Astrocyte (in vitro differentiated cells and primary cell): Measurements from ENCODE around the gene CSNK1A1L. TPM values are rescaled to one million over a fixed set of nuclear protein-coding genes. Genes with fewer than 3 reads are reported as not detected.

Experiments
- DNase-seq: peaks from one replicate; pipeline ENCODE4 v3.0.0-alpha.2; 2010; ENCODE audit warnings: low read depth
- FAIRE-seq: peaks from 2 replicates; lab custom pipeline; 2011; peaks lifted over from hg19 to GRCh38; lab: Jason Lieb, UNC
- H2AFZ ChIP-seq: 2 replicates; pipeline ENCODE4 v1.6.0; 2012; ENCODE audit warnings: low read depth, low read length, inconsistent platforms
- H3K27ac ChIP-seq: 2 replicates; pipeline ENCODE4 v1.5.1; 2011; ENCODE audit warnings: low read depth, low read length, inconsistent platforms
- H3K27me3 ChIP-seq: 2 replicates; pipeline ENCODE4 v1.6.0; 2011; ENCODE audit warnings: low read length, inconsistent platforms; ENCODE audit not compliant: insufficient read depth
- H3K36me3 ChIP-seq: 2 replicates; pipeline ENCODE4 v1.5.1; 2011; ENCODE audit warnings: low read length, inconsistent platforms; ENCODE audit not compliant: insufficient read depth
- H3K4me1 ChIP-seq: 2 replicates; pipeline ENCODE4 v1.5.1; 2011; ENCODE audit warnings: low read length, inconsistent platforms; ENCODE audit not compliant: insufficient read depth
- H3K4me2 ChIP-seq: 2 replicates; pipeline ENCODE4 v1.6.0; 2012; ENCODE audit warnings: low read length, inconsistent platforms
- H3K4me3 ChIP-seq: 2 replicates; pipeline ENCODE4 v1.5.1; 2011; ENCODE audit warnings: low read depth, mild to moderate bottlenecking, low read length, inconsistent platforms; ENCODE audit not compliant: insufficient read depth
- H3K79me2 ChIP-seq: 2 replicates; pipeline ENCODE4 v1.6.0; 2012; ENCODE audit warnings: mild to moderate bottlenecking, low read length, inconsistent platforms; ENCODE audit not compliant: insufficient read depth
- H3K9ac ChIP-seq: 2 replicates; pipeline ENCODE4 v1.6.0; 2012; ENCODE audit warnings: mild to moderate bottlenecking, low read length, inconsistent platforms
- H3K9me3 ChIP-seq: 2 replicates; pipeline ENCODE4 v1.5.1; 2012; ENCODE audit warnings: low read depth, mild to moderate bottlenecking, low read length, inconsistent platforms; ENCODE audit not compliant: insufficient read depth
- H4K20me1 ChIP-seq: 2 replicates; pipeline ENCODE4 v1.6.0; 2012; ENCODE audit warnings: low read length, inconsistent platforms; ENCODE audit not compliant: insufficient read depth
- H3K27ac Mint-ChIP-seq: one replicate; pipeline ENCODE4 v1.8.0; 2021; ENCODE audit warnings: mild to moderate bottlenecking, mixed read lengths; ENCODE audit not compliant: unreplicated experiment
- H3K27me3 Mint-ChIP-seq: one replicate; pipeline ENCODE4 v1.8.0; 2021; ENCODE audit warnings: low read depth, mixed read lengths; ENCODE audit not compliant: unreplicated experiment
- H3K36me3 Mint-ChIP-seq: one replicate; pipeline ENCODE4 v1.8.0; 2021; ENCODE audit warnings: low read depth, mixed read lengths; ENCODE audit not compliant: unreplicated experiment
- H3K4me1 Mint-ChIP-seq: one replicate; pipeline ENCODE4 v1.8.0; 2021; ENCODE audit warnings: low read depth, mixed read lengths; ENCODE audit not compliant: unreplicated experiment
- H3K4me3 Mint-ChIP-seq: one replicate; pipeline ENCODE4 v1.8.0; 2021; ENCODE audit warnings: mild to moderate bottlenecking, moderate library complexity, mixed read lengths; ENCODE audit not compliant: unreplicated experiment
- H3K9me3 Mint-ChIP-seq: one replicate; pipeline ENCODE4 v1.8.0; 2021; ENCODE audit warnings: mild to moderate bottlenecking, mixed read lengths; ENCODE audit not compliant: unreplicated experiment
- EZH2 ChIP-seq: IDR thresholded peaks from 2 replicates; pipeline ENCODE4 v1.6.1; 2012; ENCODE audit warnings: mild to moderate bottlenecking, low read length, inconsistent platforms; ENCODE audit not compliant: insufficient read depth
- total RNA-seq: library from RNA; stranded (reverse); gene quantifications from 2 replicates; pipeline ENCODE4 v1.2.1, GENCODE V29; 2021
- TF ChIP-seq, protein P1 (sequence below): IDR thresholded peaks from 2 replicates; pipeline ENCODE4 v1.5.1; 2011; ENCODE audit warnings: low read depth, mild to moderate bottlenecking, inconsistent platforms, low read length, moderate library complexity; ENCODE audit not compliant: insufficient read depth

The CSNK1A1L gene
- total RNA-seq, 1 donor from 2014 or later = not detected

DNA sequence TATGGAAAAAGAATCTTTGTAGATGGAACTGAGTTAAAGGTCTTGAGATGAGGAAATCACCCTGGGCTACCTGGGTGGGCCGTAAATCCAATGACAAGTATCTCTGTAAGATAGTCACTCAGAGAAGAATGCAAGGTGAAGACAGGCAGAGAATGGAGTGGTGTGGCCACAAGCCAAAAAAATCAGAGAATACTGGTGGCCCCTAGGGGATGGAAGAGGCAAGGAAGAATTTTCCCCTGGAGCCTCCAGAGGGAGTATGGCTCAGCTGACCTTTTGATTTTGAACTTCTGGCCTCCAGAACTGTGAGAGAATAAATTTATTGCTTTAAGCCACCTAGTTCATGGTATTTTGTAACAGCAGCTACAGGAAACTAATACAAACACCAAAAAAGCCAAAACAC, 32.7 kb upstream of the CSNK1A1L start:
- no peaks in the 10 kb centered on the region for H3K36me3 ChIP-seq
- no peaks in the 10 kb centered on the region for H4K20me1 ChIP-seq
- H3K79me2 ChIP-seq = no peaks in the 10 kb centered on the region
- no peaks in the 10 kb centered on the region for H3K36me3 Mint-ChIP-seq
- H3K27ac Mint-ChIP-seq = no peak overlapping the region
- H3K27me3 Mint-ChIP-seq = no peaks in the 10 kb centered on the region
- peaks cover 3% of the 10 kb centered on the region for H3K9me3 Mint-ChIP-seq
- H3K9ac ChIP-seq = no peak overlapping the region
- H3K27ac ChIP-seq = peak overlapping the region; percentile 18
- no peak for FAIRE-seq
- no peak overlapping the region for H3K4me3 ChIP-seq
- H3K27me3 ChIP-seq = no peaks in the 10 kb centered on the region
- peaks cover 15% of the 10 kb centered on the region for H3K4me1 ChIP-seq
- no peaks in the 10 kb centered on the region for H3K9me3 ChIP-seq
- H3K4me2 ChIP-seq = no peak overlapping the region
- H3K4me1 Mint-ChIP-seq = peaks cover 29% of the 10 kb centered on the region
- no peak for DNase-seq
- no peak overlapping the region for H3K4me3 Mint-ChIP-seq
- TF ChIP-seq, protein P1, sequence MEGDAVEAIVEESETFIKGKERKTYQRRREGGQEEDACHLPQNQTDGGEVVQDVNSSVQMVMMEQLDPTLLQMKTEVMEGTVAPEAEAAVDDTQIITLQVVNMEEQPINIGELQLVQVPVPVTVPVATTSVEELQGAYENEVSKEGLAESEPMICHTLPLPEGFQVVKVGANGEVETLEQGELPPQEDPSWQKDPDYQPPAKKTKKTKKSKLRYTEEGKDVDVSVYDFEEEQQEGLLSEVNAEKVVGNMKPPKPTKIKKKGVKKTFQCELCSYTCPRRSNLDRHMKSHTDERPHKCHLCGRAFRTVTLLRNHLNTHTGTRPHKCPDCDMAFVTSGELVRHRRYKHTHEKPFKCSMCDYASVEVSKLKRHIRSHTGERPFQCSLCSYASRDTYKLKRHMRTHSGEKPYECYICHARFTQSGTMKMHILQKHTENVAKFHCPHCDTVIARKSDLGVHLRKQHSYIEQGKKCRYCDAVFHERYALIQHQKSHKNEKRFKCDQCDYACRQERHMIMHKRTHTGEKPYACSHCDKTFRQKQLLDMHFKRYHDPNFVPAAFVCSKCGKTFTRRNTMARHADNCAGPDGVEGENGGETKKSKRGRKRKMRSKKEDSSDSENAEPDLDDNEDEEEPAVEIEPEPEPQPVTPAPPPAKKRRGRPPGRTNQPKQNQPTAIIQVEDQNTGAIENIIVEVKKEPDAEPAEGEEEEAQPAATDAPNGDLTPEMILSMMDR = no peak
- TF ChIP-seq EZH2 = no peak
- no peak overlapping the region for H2AFZ ChIP-seq

DNA sequence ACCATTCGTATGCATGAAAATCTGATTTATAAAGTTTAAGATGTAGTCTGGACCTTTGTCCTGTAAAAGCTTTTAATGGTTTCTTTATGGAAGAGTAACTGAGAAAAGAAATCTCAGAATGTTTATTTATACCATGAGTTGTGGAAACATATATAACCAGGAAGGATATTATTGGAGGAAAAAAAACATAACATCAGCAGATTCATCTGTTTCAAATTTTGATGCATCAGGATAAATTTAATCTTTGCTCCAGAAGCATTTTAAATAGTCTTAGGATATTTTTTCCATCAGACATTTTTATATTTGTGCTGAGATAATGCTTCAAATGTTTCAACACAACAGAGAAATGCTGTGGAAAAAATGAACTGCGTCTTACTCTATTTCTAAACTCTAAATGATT, 31.2 kb upstream of the CSNK1A1L start:
- DNase-seq = no peak
- H3K4me2 ChIP-seq = no peak overlapping the region
- no peak overlapping the region for H2AFZ ChIP-seq
- H3K79me2 ChIP-seq = no peaks in the 10 kb centered on the region
- TF ChIP-seq, protein P1 = no peak
- TF ChIP-seq EZH2 = no peak
- H3K4me1 ChIP-seq = peaks cover 15% of the 10 kb centered on the region
- peak overlapping the region; percentile 88 for H3K27ac ChIP-seq
- no peak overlapping the region for H3K9ac ChIP-seq
- H3K4me3 ChIP-seq = no peak overlapping the region
- Mint-ChIP-seq H3K27me3 (no peaks in the 10 kb centered on the region), H3K27ac (no peak overlapping the region), H3K9me3 (peaks cover 9% of the 10 kb centered on the region), H3K4me1 (peaks cover 34% of the 10 kb centered on the region), H3K4me3 (no peak overlapping the region), H3K36me3 (no peaks in the 10 kb centered on the region)
- no peaks in the 10 kb centered on the region for H3K9me3 ChIP-seq
- H4K20me1 ChIP-seq = no peaks in the 10 kb centered on the region
- H3K36me3 ChIP-seq = no peaks in the 10 kb centered on the region
- no peaks in the 10 kb centered on the region for H3K27me3 ChIP-seq
- FAIRE-seq = no peak

- FAIRE-seq = no peak
- no peak overlapping the region for H3K4me2 ChIP-seq
Observed at GRCh38 chr13:37136187-37136586, 30.7 kb upstream of the CSNK1A1L start.

More at GRCh38 chr13:37136187-37136586, 30.7 kb upstream of the CSNK1A1L start:
- no peaks in the 10 kb centered on the region for H3K36me3 ChIP-seq
- H3K4me3 ChIP-seq = no peak overlapping the region
- no peaks in the 10 kb centered on the region for H3K36me3 Mint-ChIP-seq
- H3K27ac ChIP-seq = peak overlapping the region; percentile 88
- H3K4me1 Mint-ChIP-seq = peaks cover 34% of the 10 kb centered on the region
- no peak for TF ChIP-seq EZH2
- TF ChIP-seq, protein P1 = no peak
- H3K4me1 ChIP-seq = peaks cover 15% of the 10 kb centered on the region
- H2AFZ ChIP-seq = no peak overlapping the region
- no peaks in the 10 kb centered on the region for H3K27me3 ChIP-seq
- no peak overlapping the region for H3K27ac Mint-ChIP-seq
- H3K79me2 ChIP-seq = no peaks in the 10 kb centered on the region
- H3K9ac ChIP-seq = no peak overlapping the region
- DNase-seq = peak; percentile 36
- peaks cover 9% of the 10 kb centered on the region for H3K9me3 Mint-ChIP-seq
- no peaks in the 10 kb centered on the region for H3K9me3 ChIP-seq
- H3K27me3 Mint-ChIP-seq = no peaks in the 10 kb centered on the region
- no peak overlapping the region for H3K4me3 Mint-ChIP-seq
- no peaks in the 10 kb centered on the region for H4K20me1 ChIP-seq
